ENCODE measurements around the gene AIMP2.
"Not testable (repeated sequence)": the region's sequence is repeated elsewhere in the genome, so short reads cannot be mapped to it uniquely, and the experiment has no call there.

Gene AIMP2

DNA sequence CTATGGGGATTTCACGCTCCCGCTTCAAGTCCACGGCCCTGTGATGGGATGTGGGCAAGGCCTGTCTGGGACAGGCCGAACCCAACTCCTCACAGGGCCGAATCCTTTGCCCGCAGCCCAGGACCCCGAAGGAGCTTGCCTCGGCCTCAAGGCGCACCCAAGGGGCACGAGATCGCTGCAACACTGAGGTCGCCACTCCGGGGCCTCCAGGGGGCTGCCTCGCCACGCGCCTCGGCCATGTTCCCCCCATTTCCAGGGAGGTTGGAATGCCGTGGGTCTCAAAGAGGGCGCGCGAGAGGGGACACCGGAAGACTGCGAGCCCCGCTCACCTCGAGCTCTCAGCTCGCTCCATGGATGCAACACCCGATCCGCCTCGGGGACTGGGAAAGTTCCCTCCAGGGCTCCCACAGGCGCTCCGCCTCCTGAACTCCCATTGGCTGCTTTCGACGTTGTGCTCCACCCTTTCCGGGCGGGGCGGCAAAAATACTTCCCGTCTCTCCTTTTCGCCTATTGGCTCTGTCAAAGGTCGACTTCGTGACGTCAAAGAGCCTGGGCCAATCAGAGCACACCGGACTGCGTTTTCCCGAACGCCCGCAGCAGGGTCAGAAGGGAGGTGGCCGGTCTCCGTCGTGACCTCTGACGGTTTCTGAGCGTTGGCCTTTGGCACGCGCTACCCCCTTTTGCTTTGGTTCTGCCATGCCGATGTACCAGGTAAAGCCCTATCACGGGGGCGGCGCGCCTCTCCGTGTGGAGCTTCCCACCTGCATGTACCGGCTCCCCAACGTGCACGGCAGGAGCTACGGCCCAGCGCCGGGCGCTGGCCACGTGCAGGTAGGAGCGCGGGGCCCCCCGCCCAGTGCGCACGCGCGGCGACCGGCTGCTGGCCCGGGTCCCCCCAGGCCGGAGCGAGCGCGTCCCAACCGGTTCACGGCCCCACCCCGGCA is at the start of gene AIMP2, which contains the start of gene PMS2:
AIMP2 (plus strand) TSS at position 605 of the 944 bp plus-strand sequence; CDS start at position 697, 92 bp downstream.
PMS2 (minus strand) TSS at position 382 of the 944 bp plus-strand sequence; CDS start at position 352, 30 bp downstream.
- DNase-seq (ENCODE audit: insufficient read length, low spot score) (peak; percentile 83), FAIRE-seq (peak; percentile 91)

DNA sequence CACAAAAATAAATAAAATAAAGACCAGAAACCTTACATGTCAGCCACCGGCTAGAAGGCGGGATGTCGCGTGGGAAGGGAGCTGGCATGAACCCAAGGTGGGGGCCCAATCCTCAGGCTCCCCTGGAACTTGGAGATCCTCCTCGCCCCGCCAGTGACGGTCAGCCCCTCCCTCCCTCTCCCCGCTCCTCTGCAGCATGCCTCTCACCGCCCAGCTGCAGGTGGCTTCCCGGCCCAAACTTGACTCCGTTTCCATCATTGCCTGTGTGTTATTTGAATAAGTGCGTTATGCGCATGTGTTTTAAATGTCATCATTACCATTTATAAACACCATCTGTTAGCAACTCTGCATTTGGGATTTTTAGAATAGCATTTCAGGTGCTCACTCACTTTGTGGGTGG is 45.9 kb upstream of the AIMP2 start:
- FAIRE-seq; DNase-seq (ENCODE audit: insufficient read length, low spot score): not testable (repeated sequence)

DNA sequence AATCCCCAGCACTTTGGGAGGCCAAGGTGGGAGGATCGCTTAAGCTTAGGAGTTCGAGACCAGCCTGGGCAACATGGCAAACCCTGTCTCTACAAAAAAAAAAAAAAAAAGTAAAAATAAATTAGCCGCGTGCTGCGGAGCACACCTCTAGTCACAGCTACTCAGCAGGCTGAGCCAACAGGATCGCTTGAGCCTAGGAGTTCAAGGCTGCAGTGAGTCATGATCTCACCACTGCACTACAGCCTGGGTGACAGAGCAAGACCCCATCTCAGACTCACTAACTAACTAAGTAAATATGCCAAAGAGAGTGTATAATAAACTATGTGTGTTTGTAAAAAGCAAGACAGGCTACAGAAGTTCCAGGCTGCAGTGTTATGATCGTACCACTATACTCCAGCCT is 45.3 kb upstream of the AIMP2 start:
- FAIRE-seq; DNase-seq (ENCODE audit: insufficient read length, low spot score): not testable (repeated sequence)

DNA sequence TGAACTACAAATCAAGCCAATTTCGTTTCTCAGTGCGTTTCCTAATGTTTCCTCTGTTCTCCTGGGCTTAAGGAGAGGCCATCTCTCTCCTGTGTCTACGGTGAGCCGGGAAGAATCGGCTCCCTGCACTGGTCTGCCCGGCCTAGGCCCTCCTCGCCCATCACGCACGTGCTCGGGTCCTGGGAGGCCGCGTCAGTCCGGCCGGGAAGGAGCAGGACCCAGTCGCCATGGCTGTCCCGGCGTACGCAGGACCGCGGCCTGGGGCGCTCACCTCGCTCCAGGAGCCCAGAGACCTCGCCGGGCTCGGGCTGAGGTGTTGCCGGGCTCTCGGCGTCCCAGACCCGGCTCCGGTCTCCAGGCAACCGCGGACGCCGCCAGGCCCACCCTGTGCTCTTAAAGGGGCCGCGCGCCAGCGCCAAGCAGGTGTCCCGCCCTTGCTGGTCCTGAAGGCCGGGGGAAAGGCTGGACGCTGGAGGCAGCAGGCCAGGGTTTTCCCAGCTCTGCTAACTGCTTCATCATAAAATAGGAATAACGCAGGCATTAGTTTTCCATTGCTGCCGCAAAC is 38.6 kb upstream of the AIMP2 start, which contains the start of gene RSPH10B:
RSPH10B (minus strand) TSS at position 343 of the 565 bp plus-strand sequence. CDS start 3,573 bp downstream, outside the sequence.
- not testable (repeated sequence) for FAIRE-seq

DNA sequence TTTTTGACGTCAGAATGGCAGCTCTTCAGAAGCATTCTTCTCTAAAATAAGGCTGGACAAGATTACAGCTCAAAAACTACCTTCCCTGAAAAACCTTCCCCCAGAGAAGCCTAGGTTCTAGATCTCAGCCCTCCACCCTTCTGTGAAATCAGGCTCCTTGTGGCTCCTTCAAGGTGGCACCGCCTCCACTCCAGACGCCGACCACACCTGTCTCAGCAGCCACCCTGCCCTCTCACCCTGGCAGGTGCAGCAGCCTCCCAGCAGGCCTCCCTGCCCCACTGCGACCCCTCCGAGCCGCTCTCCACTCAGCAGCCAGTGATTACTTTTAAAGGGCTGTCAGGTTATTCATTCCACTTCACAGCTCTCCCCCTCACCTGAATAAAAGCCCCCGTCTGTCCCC is 35.5 kb upstream of the AIMP2 start:
- DNase-seq (ENCODE audit: insufficient read length, low spot score); FAIRE-seq: not testable (repeated sequence)

More for the DNA sequence above, 38.6 kb upstream of the AIMP2 start, which contains the start of gene RSPH10B:
- not testable (repeated sequence) for DNase-seq (ENCODE audit: insufficient read length, low spot score)

DNA sequence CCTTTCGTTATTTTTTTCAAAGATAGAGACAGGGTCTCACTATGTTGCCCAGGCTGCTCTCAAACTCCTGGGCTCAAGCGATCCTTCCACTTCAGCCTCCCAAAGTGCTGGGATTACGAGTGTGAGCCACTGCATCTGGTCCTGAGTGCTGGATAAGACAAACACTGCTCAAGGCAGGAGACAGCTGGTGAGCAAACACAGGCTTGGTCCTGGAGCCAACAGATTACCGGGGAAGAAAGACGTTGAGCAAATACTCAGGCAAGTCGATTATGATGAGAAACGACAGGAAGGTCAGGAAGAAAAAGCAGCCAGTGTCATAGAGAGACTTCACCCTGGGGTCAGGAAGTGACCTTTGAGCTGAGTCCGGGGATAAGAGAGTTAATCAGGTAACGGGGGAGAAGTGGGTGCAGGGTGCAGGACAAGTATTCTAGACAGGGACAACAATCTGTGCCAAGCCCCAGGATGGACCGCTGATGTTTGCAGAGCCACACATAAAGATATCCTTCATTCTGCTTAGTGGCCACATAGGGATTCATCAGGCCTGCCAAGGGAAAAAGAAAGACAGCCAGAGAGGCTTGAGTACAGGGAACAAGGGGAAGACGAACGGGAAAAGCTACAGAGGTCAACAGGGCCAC is 29.3 kb upstream of the AIMP2 start:
- not testable (repeated sequence) for DNase-seq (ENCODE audit: insufficient read length, low spot score); FAIRE-seq

DNA sequence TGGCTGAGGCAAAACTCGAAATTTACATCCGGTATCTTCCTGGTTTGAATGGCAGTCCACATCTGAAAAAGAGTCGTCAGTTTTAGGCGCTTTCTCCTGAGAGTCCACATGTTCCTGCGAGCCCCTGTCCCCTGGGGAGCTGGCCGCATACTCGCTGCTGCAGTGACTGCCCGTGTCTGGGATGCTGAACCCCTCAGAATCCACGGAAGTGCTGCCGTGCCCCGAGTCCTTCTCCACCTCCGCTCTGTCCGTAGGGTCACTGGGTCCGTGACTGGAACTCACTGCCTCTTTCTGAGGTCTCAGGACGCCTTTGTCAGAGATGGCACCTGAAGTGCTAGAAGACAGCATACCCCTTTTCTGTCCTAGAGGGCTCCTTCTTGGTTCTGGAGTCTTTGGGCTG is 22.0 kb upstream of the AIMP2 start:
- not testable (repeated sequence) for DNase-seq (ENCODE audit: insufficient read length, low spot score); FAIRE-seq

DNA sequence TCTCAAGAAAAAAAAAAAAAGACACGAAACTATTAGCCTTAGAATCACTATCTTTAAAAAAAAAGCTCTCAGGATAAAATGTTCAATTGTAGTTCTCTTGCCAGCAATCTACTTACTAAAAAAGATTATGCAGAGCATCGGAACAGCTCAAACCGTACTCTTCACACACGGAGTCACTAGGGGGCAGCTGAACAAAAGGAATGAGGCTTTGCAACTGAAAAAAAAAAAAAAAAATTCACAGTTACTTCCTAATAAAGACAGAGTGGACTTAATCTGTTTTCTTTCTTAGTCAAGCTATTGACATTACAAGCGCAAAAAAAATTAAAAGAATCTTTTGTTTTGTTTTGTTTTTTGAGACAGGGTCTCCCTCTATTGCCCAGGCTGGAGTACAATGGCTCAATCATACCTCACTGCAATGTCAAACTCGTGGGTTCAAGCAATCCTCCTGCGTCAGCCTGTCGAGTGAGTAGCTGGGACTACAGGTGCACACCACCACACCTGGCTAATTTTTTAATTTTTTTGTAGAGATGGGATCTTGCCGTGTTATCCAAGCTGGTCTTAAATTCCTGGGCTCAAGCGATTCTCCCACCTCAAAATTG is 11.8 kb upstream of the AIMP2 start:
- FAIRE-seq (peak; percentile 44), DNase-seq (ENCODE audit: insufficient read length, low spot score) (no peak)

DNA sequence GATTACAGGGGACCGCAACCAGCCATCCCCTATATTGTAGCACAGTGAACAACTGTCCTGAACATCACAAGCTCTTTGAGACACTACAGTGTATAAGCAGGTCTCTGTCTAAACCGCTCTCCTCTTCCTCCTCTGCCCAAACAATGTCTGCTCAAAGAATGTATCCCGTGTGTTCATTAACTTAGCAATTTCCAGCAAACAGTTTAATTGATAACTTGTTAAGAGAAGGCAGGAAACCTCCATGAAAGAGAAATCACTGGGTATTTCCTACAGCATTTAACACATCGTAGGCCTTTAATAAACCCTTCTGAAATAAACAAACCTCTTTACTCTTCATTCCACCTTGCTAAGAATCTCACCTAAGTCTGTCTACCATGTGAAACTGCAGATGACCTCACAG is 1.7 kb upstream of the AIMP2 start:
- DNase-seq (ENCODE audit: insufficient read length, low spot score) (no peak), FAIRE-seq (no peak)

DNA sequence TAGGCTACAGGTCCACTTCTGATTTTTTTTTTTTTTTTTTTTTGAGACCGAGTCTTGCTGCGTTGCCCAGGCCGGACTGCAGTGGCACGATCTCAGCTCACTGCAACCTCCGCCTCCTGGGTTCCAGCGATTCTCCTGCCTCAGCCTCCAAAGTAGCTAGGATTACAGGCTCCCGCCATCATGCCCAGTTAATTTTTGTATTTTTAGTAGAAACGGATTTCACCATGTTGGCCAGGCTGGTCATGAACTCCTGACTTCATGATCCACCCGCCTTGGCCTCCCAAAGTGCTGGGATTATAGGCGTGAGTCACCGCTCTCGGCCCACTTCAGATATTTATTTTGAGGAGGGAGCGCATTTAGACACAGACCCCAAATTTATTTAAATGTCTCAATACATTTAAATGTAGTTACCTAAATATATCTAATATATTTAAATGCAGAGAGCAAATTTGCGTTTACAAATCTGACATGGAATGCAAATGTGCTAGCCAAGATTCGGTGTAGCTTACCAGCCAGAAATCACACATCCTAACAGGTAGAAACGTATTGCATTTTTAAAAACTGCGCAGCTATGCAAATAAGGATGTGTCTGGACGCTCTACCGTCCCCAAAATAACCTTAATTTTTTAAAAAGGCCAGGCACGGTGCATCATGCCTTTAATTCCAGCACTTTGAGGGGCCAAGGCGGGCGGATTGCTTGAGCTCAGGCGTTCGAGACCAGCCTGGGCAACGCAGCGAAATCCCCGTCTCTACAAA is 1.1 kb upstream of the AIMP2 start:
- not testable (repeated sequence) for FAIRE-seq; DNase-seq (ENCODE audit: insufficient read length, low spot score)

DNA sequence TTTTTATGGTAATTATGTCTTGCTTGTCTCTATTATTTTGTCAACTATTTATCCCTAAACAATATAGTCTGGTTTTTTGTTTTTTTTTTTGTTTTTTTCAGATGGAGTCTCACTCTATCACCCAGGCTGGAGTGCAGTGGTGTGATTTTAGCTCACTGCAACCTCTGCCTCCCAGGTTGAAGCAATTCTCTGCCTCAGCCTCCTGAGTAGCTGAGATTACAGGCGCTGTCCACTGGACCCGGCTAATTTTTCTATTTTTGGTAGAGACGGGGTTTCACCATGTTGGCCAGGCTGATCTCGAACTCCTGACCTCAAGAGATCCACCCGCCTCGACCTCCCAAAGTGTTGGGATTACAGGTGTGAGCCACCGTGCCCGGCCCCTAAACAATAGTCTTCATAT is 1.3 kb downstream of the AIMP2 start:
- FAIRE-seq; DNase-seq (ENCODE audit: insufficient read length, low spot score): not testable (repeated sequence)

DNA sequence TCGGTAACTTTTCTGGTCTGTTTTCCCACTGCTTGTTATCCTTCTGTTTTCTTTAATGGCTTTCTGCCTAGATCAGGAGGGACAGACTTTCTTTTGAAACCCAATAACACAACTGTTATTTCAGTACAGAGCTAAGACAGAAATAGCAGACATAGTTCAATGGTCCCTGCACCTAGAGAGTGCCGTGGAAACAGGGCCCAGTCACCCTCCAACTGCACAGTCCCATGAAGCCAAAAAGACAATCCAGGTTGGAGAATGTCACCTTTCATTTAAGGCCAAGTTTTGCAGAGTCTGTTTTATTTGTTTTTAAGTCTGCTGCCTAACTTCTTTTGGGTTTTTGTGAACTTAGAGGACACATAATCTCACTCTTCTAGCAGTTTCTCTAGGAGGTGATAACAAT is 2.5 kb downstream of the AIMP2 start:
- DNase-seq (ENCODE audit: insufficient read length, low spot score) (no peak), FAIRE-seq (no peak)

DNA sequence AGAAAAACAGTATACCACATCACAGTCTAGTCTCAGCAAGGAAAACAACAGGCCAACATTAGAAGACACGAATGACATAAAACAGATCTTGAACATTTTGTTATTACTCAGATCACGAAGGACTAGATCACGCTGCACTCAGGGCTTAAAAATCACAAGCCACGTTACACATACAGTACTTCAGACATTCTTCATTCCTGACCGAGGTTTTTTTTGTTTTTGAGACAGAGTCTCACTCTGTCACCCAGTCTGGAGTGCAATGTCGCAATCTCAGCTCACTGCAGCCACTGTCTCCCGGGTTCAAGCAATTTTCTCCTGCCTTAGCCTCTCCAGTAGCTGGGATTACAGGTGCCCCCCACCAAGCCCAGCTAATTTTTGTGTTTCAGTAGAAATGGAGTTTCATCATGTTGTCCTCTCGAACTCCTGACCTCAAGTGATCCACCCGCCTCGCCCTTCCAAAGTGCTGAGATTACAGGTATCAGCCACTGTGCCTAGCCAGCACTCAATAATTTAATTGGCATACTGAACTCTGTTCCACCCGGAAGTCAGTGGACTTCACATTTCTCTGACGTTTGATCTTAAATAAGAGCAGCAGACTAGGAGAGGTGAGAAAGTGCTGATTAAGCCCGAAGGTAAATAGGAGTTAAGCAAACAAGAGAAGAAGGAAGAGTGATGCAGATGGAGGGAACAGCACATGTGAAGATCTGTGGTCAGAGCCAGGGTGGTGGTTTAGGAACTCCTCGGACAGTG is 3.5 kb downstream of the AIMP2 start:
- FAIRE-seq, result no peak
- no peak for DNase-seq (ENCODE audit: insufficient read length, low spot score)

DNA sequence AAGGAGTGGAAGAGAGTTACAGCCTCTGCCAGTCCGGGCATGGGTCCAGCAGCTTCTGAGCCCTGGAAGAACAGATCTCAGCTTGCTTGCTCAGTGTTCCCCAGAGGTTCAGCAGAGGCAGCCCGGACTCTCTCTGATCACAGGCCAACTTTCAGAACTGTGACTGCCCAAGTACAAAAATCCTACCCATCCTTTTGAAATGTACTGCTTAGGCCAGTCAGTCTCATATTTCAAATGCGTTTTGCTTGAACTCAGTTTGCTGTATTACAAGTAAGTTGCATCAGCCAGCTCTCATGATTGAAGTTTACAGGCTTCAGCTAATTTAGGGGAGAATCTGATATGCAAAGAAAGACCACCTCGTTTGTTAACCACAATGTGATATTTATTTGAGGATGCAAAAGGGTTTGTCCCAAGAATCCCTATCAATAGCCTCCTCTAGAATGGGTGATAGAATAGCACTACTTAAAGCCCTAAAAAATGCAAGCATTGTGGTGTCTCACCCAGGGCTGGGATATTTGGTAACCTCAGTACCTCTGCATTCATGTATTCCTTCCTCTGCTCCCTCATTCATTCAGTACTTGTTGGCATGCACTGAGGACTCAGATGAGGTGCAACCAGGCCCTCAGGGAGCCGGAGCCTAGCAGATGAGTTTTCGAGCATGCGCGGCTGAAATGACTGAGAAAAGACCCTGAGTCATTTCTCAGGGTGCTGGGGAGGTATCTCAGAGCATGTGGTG is 7.0 kb downstream of the AIMP2 start:
- no peak for FAIRE-seq

DNA sequence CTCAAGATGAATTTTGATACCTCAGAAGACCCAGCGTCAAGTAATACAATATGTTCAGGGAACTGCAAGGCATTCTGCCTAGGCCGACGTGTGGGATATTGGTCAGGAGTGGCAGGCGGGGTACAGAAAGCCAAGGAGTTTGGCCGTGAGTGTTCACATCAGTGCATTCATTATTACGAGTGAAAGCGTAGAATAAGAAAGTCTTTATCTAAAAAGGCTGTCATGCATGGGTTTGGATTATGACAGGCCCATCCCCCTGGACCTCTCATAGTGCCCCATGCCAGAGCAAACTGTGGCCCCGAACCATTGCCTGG is 7.5 kb downstream of the AIMP2 start:
- FAIRE-seq (no peak), DNase-seq (ENCODE audit: insufficient read length, low spot score) (no peak)

More for the DNA sequence above, 7.0 kb downstream of the AIMP2 start:
- DNase-seq (ENCODE audit: insufficient read length, low spot score), result no peak

DNA sequence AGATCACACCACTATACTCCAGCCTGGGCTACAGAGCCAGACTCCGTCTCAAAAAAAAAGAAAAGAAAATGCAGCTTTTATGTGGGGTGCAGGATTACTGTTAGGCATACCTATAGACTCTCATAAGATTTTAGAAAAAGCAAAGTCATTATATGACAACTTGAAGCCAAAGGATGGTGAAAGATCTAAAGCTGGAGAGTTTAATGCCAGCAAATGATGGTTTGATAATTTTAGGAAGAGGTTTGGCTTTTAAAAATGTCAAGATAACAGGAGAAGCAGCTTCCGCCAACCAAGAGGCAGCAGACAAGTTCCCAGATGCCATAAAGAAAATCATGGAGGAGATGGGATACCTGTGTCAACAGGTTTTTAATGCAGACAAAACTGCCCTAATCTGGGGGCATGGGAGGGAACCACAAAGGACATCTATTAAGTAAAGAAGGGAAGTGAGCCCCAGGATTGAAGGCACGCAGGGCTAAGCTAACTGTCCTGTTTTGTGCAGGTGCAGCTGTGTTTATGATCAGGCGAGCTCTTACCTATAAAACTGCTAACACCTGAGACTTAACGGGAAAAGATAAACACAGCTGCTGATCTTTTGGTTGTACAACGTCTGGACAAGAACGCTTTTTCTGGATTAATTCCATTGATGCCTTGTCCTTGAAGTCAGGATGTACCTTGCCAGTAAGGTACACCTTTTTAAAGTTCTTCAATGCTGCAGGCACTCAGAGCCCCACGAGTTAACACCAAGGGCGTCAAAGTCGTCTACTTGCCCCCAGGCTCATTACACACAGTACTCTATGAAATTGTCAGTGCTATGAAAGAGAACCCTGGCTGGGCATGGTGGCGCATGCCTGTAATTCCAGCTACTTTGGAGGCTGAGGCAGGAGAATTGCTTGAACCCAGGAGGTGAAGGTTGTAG is 11.6 kb downstream of the AIMP2 start:
- FAIRE-seq, result no peak
- no peak for DNase-seq (ENCODE audit: insufficient read length, low spot score)

DNA sequence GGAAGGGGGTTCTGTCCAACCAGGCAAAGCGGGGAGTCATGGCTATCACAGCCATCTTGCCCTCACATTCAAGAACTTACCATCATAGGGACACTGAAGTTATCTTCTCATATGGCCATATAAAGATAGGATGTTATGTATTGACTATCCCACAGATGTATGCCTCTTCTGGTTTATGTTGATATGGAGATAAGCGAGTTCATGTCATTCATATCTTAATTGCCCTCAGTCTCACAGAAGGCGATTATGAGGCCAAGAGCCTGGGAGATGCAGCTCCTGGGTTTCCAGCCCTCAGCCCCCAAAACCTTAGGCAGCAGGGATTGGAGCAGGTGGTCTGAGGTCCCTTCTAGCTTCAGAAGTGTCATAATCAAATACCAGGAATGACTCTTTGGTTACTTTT is 13.6 kb downstream of the AIMP2 start:
- DNase-seq (ENCODE audit: insufficient read length, low spot score) (no peak), FAIRE-seq (no peak)
